ENCODE measurements around the gene SLC41A1.

Gene SLC41A1

DNA sequence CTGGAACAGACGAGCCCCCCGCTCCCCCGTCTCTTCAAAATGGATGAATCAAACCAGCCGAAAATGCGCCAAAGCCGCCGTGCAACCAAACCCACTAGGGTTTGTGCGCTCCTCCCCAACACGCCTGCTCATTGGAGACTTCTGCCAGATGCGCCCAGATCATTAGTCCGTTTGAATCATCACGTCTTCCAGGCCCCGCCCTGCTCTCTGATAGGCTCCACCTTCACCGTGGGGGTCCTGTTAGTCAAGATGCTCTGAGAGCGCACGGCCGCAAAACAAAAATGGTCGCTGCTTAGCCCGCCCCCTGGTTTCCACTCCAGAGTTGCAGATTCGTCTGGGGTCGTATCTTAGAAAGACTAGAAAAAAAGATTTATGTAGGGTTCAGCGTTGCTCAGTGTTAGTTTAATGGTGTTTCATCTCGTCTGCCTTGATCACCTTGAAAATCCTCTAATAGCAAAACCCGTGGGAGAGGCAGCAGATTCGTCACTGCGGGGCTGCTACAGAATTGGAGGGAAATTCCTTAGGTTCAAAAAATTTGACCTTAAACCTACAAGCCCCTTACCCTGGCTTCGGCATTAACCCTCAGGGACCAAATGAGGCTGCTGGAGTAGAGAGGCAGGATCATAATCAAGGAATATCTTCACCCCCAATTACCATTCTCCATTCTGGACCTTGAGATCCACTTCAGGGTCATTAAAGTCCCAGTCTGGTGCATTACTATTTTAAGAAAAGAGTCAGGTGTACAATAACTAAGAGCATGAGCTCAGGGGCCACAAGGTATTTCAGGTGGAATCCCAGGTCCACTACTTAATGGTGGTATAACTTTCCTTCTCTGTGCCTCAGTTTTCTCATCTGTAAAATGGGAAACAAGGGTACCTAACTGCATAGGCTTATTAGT, 62.6 kb downstream of the SLC41A1 start, which contains the start of gene NUCKS1:
Gene NUCKS1, minus strand, starts transcription at position 45 of the 898 bp plus-strand sequence. CDS start 209 bp downstream, outside the sequence.
- peak; percentile 98 for DNase-seq

DNA sequence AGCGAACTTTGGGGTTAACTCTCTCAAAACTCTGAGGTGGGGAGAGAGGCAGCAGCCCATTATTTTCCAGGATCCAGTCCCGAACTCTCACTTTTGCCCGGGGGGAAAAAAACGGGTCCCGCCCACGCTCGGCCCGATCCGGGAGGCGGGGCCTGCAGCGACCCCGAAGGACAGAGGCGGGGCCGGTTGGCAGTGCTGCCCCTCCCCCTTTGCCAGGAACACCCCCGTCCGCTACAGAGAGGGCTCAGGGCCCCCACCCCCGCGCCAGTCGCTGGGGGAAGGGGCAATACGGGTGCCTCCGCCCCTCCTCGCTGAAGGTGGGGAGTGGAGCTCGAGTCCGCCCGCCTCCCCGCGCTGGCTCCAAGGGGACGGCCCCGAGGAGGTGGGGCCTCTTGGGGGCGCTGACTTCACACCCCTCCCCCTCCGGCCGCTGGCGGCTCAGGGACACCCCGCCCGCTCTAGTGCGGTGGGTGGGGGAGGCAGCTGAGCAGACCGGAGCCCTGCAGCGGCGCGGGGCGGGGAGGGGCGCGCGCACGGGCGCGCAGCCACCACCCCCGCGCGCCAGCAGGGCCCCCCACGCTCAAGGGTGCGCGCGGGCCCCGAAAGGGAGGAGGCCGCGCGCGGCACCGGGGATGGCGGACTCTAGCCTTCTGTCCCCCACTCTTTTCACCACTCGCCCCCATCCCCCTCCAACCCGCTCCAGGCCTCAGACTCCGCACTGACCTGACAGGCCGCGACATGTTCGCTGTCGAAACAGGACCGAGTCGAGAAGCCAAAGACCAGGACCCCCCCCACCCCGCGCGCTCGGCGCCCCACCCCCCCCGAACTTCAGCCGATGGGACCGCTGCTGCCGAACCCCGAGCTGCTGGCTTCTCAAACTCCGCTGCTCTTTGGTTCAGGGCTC, 63.5 kb downstream of the SLC41A1 start:
- DNase-seq, result peak; percentile 97

DNA sequence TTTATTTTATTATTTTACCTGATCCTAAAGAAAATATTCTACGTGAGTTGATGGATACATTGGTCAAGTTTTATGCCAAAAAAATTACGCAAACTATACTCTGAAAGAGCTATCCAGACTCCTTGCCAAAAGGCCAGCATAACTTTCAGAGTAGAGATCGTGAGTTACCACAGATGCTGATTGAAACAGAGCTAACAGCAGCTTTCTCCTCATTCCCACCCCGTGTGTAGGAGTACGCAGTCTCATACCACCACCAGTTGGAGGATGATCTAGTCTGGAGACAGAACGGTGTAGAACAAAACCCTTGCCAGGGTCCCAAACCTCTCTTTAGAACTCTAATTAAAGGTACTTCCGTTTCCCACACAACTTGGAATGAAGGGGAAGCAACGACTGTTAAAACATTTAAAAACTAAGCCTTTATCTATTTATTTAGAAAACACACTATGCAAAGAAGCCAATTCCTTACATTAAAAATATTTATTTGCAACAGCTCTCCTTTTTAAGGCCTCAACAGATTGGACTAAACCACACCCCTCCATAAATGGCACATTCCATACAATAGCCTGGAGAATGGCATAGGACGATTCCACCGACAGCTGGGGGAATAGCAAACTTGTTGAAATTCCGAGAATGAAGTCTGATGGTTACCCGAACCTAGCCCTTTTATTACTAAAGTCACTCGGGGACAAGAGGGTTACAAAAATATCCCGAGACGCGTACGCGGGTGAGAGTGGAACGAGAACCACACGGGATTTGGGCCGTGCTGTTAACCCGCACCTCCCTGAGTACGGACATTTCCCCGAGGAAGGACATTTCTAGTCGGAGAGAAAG, 64.4 kb downstream of the SLC41A1 start:
- DNase-seq, result peak; percentile 50

DNA sequence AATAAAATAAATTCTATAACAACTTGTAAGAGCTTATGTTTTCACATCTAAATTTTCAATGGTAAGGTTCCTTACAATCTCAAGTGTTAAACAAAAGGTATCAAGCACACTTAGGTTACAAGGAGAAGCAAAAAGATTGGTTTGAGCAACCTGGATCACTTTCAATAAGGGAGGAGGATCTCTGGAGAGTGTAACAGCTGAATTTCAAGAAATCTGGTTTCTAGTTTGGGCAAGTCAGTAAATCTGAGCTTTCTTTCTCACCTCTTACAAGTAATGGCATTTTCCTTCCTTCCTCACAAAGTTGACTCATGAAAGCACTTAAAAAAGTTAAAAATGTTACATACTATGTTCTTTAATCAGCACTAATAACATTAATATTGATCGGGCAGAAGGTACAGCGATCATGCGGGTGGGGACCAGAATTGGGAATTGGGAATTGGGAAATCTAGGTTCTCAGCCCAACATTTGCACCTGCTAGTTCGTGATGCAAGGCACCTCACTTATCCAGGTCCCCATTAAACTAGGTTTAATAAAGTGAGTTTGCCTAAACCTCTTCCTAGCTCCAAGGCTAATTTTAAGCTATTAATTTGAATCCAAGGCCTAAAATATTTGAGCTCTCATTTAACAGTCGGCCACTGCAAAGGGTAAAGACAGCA, 66.1 kb downstream of the SLC41A1 start:
- no peak for DNase-seq

DNA sequence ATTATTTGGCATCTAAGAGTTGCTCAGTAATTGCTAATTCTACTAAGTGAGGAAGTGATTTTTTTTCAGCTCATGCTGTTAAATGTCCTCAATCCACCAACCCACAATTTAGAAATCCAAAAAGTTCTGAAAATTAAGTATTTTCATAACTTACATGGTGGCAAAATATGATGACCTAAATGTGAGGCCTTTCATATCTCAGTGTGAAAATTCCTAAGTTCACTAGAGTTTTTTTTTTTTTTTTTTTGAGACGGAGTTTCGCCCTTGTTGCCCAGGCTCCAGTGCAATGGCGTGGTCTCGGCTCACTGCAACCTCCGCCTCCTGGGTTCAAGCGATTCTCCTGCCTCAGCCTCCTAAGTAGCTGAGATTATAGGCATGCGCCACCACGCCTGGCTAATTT, 68.6 kb downstream of the SLC41A1 start:
- DNase-seq, result no peak

DNA sequence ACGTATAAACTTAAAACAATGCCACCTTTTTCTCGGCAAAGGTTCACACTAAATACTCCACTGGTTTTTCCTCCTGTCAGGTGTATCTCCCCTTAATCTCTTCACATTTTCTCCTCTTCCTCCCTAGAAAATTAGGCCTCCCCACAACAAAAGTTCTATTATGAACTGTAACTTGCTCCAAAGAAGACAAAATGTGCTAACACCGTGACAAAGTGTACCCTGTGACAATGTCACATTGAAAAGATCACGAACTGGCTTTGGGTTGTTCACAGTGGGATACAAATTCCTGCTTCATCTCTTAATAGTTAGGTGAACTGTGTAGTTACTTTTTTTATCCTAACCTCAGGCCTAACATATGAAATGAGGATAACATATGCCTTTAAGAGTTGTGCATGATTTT, 69.0 kb downstream of the SLC41A1 start:
- DNase-seq, result no peak

DNA sequence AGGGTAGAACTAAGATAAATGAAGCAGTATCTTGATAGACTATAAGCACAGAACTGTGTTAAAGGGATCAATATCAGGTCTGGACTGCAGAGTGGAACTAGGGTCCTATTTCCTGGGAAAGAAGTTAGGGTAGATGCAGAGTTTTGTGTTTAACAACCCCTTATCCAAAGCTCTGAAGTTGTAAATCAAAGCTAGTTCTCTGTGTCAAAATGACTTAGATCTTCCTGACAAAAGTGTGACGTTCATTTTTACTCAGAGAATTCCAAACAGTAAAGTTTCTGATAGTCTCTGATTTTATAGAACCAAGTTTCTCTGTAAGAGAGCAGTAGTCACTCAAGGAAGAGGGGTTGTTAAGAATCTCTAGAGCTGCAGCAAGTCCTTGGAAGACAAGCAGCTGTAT, 71.3 kb downstream of the SLC41A1 start:
- DNase-seq, result no peak

DNA sequence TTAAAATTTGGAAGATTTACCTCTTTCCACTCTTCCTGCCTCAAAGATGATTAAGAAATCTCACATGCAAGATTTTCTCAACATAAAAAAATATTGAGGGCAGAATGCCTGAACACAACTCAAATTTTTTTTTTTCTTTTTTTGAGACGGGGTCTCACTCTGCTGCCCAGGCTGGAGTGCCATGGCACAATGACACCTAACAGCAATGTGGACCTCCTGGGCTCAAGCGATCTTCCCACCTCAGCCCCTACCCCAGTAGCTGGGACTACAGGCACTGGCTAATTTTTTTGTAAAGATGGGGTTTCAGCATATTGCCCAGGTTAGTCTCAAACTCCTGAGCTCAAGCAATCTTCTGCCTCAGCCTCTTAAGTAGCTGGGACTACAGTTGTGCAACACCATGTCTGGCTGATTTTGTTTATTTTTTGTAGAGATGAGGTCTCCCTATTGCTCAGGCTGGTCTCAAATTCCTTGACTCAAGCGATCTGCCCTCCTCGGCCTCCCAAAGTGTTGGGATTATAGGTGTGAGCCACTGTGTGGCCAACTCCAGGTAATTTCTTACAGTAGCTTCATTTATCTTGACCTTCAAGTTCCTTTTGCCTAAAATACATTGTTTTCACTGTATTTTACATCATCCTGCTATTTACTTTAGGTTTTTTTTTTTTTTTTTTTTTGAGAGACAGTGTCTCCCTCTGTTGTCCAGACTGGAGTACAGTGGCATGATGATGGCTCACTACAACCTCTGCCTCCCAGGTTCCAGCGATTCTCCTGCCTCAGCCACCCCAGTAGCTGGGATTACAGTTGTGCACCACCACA, 73.4 kb downstream of the SLC41A1 start:
- DNase-seq, result no peak
